GM12878 (cell line): Measurements from ENCODE around the gene SHQ1. TPM values are rescaled to one million over a fixed set of nuclear protein-coding genes. Genes with fewer than 3 reads are reported as not detected.

Experiments
- ATAC-seq: fragments of 200-7000 bp; cut with Tn5 transposase; 3 replicates; pipeline ENCODE4 v1.9.1; 2020; ENCODE audit warnings: mild to moderate bottlenecking, moderate library complexity
- BruUV-seq: library from RNA; stranded (reverse); fragments of 400-500 nt; replicated peaks from 2 replicates; lab custom pipeline; 2021; lab: Mats Ljungman, UMichigan
- CTCF ChIA-PET: fragments of 300-600 bp; sonication (Branson Sonifier 250); formaldehyde crosslinking; extraction: SDS; loops from one replicate; lab custom pipeline; 2021; ENCODE audit warnings: inconsistent platforms; lab: Yijun Ruan, JAX
- POLR2A ChIA-PET: fragments of 350-600 bp; formaldehyde crosslinking; extraction: SDS; loops from one replicate; lab custom pipeline; 2021; ENCODE audit warnings: inconsistent platforms; lab: Charles Lee
- RAD21 ChIA-PET: fragments of 300-600 bp; sonication (Branson Sonifier 250); formaldehyde crosslinking; loops from one replicate; lab custom pipeline; 2023; ENCODE audit warnings: antibody characterized with exemption; ENCODE audit not compliant: unreplicated experiment; lab: Charles Lee
- SMC1A ChIA-PET: fragments of 300-600 bp; sonication (Branson Sonifier 250); formaldehyde crosslinking; loops from one replicate; lab custom pipeline; 2023; ENCODE audit not compliant: unreplicated experiment, uncharacterized antibody; lab: Charles Lee
- DNase-seq: peaks from one replicate; pipeline ENCODE4 v3.0.0-alpha.2; 2011; ENCODE audit warnings: low read depth, low spot score
- FAIRE-seq: peaks from 3 replicates; lab custom pipeline; 2011; peaks lifted over from hg19 to GRCh38; lab: Jason Lieb, UNC
- H2AFZ ChIP-seq: 2 replicates; pipeline ENCODE4 v1.6.0; 2011; ENCODE audit warnings: low read depth, low read length, control low read depth; ENCODE audit not compliant: control insufficient read depth
- H3K27ac ChIP-seq: 2 replicates; pipeline ENCODE4 v1.5.1; 2011; ENCODE audit warnings: control low read depth; ENCODE audit not compliant: control insufficient read depth, insufficient read depth
- H3K27me3 ChIP-seq, 2 experiments: replicated peaks in 1 of 2; 2 replicates each; pipeline versions ENCODE4 v1.6.0 to v1.6.1; 2011; ENCODE audit warnings: low read length in 1 of 2; ENCODE audit not compliant: control insufficient read depth in 2 of 2, insufficient read depth in 2 of 2
- H3K36me3 ChIP-seq, 2 experiments: 2 replicates each; pipeline ENCODE4 v1.5.1; 2011; ENCODE audit warnings: low read length in 1 of 2; ENCODE audit not compliant: control insufficient read depth in 2 of 2, insufficient read depth in 2 of 2
- H3K4me1 ChIP-seq: 2 replicates; pipeline ENCODE4 v1.6.1; 2011; ENCODE audit warnings: mild to moderate bottlenecking, low read length, moderate library complexity, mixed read lengths; ENCODE audit not compliant: control insufficient read depth, insufficient read depth
- H3K4me2 ChIP-seq: 2 replicates; pipeline ENCODE4 v1.6.0; 2011; ENCODE audit warnings: control low read depth; ENCODE audit not compliant: control insufficient read depth, insufficient read depth
- H3K4me3 ChIP-seq: fragments of 200-600 bp; sonication (generic); 2 replicates; pipeline ENCODE4 v1.5.1; 2016
- H3K79me2 ChIP-seq: 2 replicates; pipeline ENCODE4 v1.6.0; 2011; ENCODE audit warnings: low read length; ENCODE audit not compliant: control insufficient read depth, insufficient read depth
- H3K9ac ChIP-seq: 2 replicates; pipeline ENCODE4 v1.8.0; 2011; ENCODE audit warnings: low read length, control low read depth, mixed read lengths; ENCODE audit not compliant: control insufficient read depth, insufficient read depth
- H3K9me3 ChIP-seq: replicated peaks from 3 replicates; pipeline ENCODE4 v1.5.1; 2011; ENCODE audit warnings: mild to moderate bottlenecking, low read length; ENCODE audit not compliant: control insufficient read depth, insufficient read depth
- H4K20me1 ChIP-seq: 2 replicates; pipeline ENCODE4 v1.6.0; 2011; ENCODE audit not compliant: control insufficient read depth, insufficient read depth
- NFXL1 ChIP-seq: fragments of 450-650 bp; IDR thresholded peaks from 2 replicates; pipeline ENCODE4 v1.6.1; 2017; ENCODE audit warnings: antibody characterized with exemption, mild to moderate bottlenecking, borderline replicate concordance
- POLR2AphosphoS2 ChIP-seq: IDR thresholded peaks from 2 replicates; pipeline ENCODE4 v1.6.1; 2011; ENCODE audit warnings: low read depth, mild to moderate bottlenecking, low read length, improper control_type of control experiment, moderate library complexity
- RB1 ChIP-seq: fragments of 450-650 bp; formaldehyde crosslinking; IDR thresholded peaks from 2 replicates; pipeline ENCODE4 v1.6.1; 2017; ENCODE audit warnings: mild to moderate bottlenecking, borderline replicate concordance
- SUZ12 ChIP-seq: fragments of 200-600 bp; sonication (generic); IDR thresholded peaks from one replicate; pipeline ENCODE4 v1.6.1; 2018; ENCODE audit warnings: antibody characterized with exemption, mild to moderate bottlenecking; ENCODE audit not compliant: unreplicated experiment
- YBX1 ChIP-seq: fragments of 450-650 bp; IDR thresholded peaks from 2 replicates; pipeline ENCODE4 v1.6.1; 2016; ENCODE audit warnings: antibody characterized with exemption
- WGBS: methylation state at CpG from one replicate; pipeline ENCODE4 v1.1.6; 2016; ENCODE audit warnings: low lambda C conversion rate; ENCODE audit not compliant: insufficient replicate concordance, insufficient coverage; ENCODE audit errors: missing lambda C conversion rate; 5-methylcytosine and 5-hydroxymethylcytosine counted together
- in situ Hi-C: fragments of 300-500 bp; cut with MboI; formaldehyde crosslinking; loops from 9 replicates; pipeline ENCODE4 v1.14.3; 2018; ENCODE audit warnings: mixed read lengths
- intact Hi-C: fragments of 100-400 bp; cut with micrococcal nuclease; formaldehyde crosslinking; loops from one replicate; pipeline ENCODE4 v1.14.2; 2022; ENCODE audit not compliant: unreplicated experiment
- polyA plus RNA-seq, 11 experiments: library from polyadenylated mRNA; depleted of rRNA in 4 of 11; unstranded in 6 of 11; stranded (reverse) in 5 of 11; fragments of >200 nt; fragmentation: Nextera tagmentation in 4 of 11; fragmentation: Illumina TruSeq in 1 of 11; extraction: Ambion mirVana in 4 of 11; extraction: Trizol in 1 of 11; gene quantifications; 1 replicate in 1 of 11; 2 replicates in 10 of 11; pipeline versions ENCODE4 v1.2.1 to v1.2.3, GENCODE V29; 2011 to 2016; ENCODE audit warnings: inconsistent platforms in 2 of 11, missing spikeins in 2 of 11, low read depth in 1 of 11
- total RNA-seq, 4 experiments: library from RNA; depleted of rRNA in 3 of 4; stranded (reverse); fragments of >200 nt in 3 of 4; fragmentation: Illumina TruSeq in 1 of 4; extraction: Trizol in 1 of 4; gene quantifications; 2 replicates each; pipeline versions ENCODE4 v1.2.1 to v1.2.3, GENCODE V29; 2013 to 2021
- TF ChIP-seq, protein P1 (sequence below): fragments of 450-650 bp; IDR thresholded peaks from 2 replicates; pipeline ENCODE4 v1.6.1; 2017; ENCODE audit warnings: mild to moderate bottlenecking, moderate library complexity

The SHQ1 gene
- total and polyA plus RNA-seq, 10 of the 15 experiments (the other 5 are each of a cell fraction or from before 2014, with no cell fraction given) = 12.6 to 51.7 (median 24.5) TPM

DNA sequence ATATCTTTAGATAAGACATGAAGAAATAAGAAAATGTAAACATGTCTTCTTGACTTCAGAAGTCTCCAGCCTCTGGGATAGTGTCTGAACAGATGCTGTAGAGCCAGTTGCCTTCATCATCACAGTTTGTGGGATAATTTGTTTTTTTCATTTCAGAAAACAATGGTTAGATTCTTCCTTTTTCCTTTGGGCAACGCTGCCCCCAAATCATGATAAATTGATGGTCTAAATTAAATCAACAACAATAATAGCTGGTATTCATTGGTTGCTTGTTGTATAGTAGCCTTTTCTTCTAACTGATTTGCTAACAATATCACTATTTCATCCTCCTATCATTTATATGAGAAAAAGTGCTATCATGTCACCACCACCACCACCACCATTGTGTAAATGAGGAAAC, 12.6 kb upstream of the SHQ1 start:
- CTCF ChIA-PET = no interaction called here
- TF ChIP-seq NFXL1 (no peak), SUZ12 (no peak), YBX1 (no peak), POLR2AphosphoS2 (no peak), RB1 (no peak)
- TF ChIP-seq, protein P1, sequence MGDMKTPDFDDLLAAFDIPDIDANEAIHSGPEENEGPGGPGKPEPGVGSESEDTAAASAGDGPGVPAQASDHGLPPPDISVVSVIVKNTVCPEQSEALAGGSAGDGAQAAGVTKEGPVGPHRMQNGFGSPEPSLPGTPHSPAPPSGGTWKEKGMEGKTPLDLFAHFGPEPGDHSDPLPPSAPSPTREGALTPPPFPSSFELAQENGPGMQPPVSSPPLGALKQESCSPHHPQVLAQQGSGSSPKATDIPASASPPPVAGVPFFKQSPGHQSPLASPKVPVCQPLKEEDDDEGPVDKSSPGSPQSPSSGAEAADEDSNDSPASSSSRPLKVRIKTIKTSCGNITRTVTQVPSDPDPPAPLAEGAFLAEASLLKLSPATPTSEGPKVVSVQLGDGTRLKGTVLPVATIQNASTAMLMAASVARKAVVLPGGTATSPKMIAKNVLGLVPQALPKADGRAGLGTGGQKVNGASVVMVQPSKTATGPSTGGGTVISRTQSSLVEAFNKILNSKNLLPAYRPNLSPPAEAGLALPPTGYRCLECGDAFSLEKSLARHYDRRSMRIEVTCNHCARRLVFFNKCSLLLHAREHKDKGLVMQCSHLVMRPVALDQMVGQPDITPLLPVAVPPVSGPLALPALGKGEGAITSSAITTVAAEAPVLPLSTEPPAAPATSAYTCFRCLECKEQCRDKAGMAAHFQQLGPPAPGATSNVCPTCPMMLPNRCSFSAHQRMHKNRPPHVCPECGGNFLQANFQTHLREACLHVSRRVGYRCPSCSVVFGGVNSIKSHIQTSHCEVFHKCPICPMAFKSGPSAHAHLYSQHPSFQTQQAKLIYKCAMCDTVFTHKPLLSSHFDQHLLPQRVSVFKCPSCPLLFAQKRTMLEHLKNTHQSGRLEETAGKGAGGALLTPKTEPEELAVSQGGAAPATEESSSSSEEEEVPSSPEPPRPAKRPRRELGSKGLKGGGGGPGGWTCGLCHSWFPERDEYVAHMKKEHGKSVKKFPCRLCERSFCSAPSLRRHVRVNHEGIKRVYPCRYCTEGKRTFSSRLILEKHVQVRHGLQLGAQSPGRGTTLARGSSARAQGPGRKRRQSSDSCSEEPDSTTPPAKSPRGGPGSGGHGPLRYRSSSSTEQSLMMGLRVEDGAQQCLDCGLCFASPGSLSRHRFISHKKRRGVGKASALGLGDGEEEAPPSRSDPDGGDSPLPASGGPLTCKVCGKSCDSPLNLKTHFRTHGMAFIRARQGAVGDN = no peak
- TF ChIP-seq, all 136 proteins: peak for 0
- H3K36me3 ChIP-seq = no peaks in the 10 kb centered on the region
- intact Hi-C loops = no loop called here
- DNase-seq (no peak), ATAC-seq (no peak), FAIRE-seq (no peak)
- in situ Hi-C loops = no loop called here
- ChIA-PET RAD21 (interaction anchor here (1.4 kb wide), 1 partner anchor 13 kb away, joined by 4 read pairs; the partner anchor contains the start of gene SHQ1), SMC1A (interaction anchor here (0.8 to 1.7 kb wide), 5 partner anchors 10 to 226 kb away, joined by 3 to 11 read pairs (median 3); no protein-coding TSS in a partner anchor), POLR2A (no interaction called here)
- no peaks in the 10 kb centered on the region for H3K4me1 ChIP-seq
- 88% methylated on average over 1 of the region's 1 CpG for WGBS
- no peaks in the 10 kb centered on the region for H3K79me2 ChIP-seq
- no peak overlapping the region for H3K4me2 ChIP-seq
- H3K4me3 ChIP-seq = no peak overlapping the region
- no peaks in the 10 kb centered on the region for H4K20me1 ChIP-seq
- no peak overlapping the region for H3K9ac ChIP-seq
- H3K27me3 ChIP-seq = no peaks in the 10 kb centered on the region
- no peak overlapping the region for H2AFZ ChIP-seq
- H3K27ac ChIP-seq = no peak overlapping the region
- BruUV-seq = no TSS peak
- no peaks in the 10 kb centered on the region for H3K9me3 ChIP-seq
